Measurements from ENCODE around the gene ATE1. TPM values are rescaled to one million over a fixed set of nuclear protein-coding genes. Genes with fewer than 3 reads are reported as not detected.
"Not testable (repeated sequence)": the region's sequence is repeated elsewhere in the genome, so short reads cannot be mapped to it uniquely, and the experiment has no call there.

Gene ATE1
- total RNA-seq, 1 donor from 2014 or later: 22.6 TPM

DNA sequence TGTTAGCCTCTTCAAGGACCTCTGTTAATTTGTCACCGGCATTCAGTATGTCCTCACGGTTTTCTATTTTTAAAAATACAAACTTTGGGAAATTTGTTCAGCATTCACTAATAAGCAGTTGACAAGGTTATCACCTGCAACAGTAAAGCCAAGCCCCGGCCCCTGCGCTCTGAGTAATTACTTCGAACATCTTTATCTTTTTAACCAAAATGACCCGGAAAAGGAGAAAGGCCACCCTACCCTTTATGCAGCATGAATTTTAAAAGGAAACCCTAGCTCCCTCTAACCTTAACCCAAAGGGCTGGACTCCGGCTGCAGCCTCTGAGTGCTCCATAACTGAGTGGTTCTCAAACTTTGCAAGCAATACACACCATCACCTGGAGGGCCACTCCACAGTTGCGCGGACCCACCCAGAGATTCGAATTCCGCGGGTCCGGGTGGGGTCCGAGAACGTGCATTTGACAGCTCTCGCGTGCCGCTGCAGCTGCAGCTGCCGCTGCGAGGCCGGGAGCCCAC lies 46.2 kb upstream of the ATE1 start:
- H3K27ac Mint-ChIP-seq (ENCODE audit: unreplicated experiment): no peak overlapping the region
- Histone ChIP-seq H3K27me3 (ENCODE audit: insufficient read depth, low read length) (no peaks in the 10 kb centered on the region), H3K36me3 (ENCODE audit: insufficient read depth, low read length) (peaks cover 3% of the 10 kb centered on the region), H3K9ac (ENCODE audit: low read length) (peak overlapping the region; percentile 92), H3K27ac (ENCODE audit: low read depth, low read length) (no peak overlapping the region), H3K4me2 (ENCODE audit: low read length) (peak overlapping the region; percentile 87), H2AFZ (ENCODE audit: low read depth, low read length) (peak overlapping the region; percentile 89), H4K20me1 (ENCODE audit: insufficient read depth, low read length) (peaks cover 10% of the 10 kb centered on the region), H3K4me1 (ENCODE audit: insufficient read depth, low read length) (peaks cover 6% of the 10 kb centered on the region), H3K4me3 (ENCODE audit: insufficient read depth, low read depth, low read length) (peak overlapping the region; percentile 78), H3K79me2 (ENCODE audit: insufficient read depth, low read length) (peaks cover 13% of the 10 kb centered on the region), H3K9me3 (ENCODE audit: insufficient read depth, low read depth, low read length) (no peaks in the 10 kb centered on the region)
- DNase-seq (ENCODE audit: low read depth) (no peak), FAIRE-seq (no peak)
- peaks cover 3% of the 10 kb centered on the region for H3K9me3 Mint-ChIP-seq (ENCODE audit: unreplicated experiment)
- TF ChIP-seq EZH2 (IDR thresholded peaks at IDR 0.05; ENCODE audit: insufficient read depth, low read length): no peak
- TF ChIP-seq, protein P1, sequence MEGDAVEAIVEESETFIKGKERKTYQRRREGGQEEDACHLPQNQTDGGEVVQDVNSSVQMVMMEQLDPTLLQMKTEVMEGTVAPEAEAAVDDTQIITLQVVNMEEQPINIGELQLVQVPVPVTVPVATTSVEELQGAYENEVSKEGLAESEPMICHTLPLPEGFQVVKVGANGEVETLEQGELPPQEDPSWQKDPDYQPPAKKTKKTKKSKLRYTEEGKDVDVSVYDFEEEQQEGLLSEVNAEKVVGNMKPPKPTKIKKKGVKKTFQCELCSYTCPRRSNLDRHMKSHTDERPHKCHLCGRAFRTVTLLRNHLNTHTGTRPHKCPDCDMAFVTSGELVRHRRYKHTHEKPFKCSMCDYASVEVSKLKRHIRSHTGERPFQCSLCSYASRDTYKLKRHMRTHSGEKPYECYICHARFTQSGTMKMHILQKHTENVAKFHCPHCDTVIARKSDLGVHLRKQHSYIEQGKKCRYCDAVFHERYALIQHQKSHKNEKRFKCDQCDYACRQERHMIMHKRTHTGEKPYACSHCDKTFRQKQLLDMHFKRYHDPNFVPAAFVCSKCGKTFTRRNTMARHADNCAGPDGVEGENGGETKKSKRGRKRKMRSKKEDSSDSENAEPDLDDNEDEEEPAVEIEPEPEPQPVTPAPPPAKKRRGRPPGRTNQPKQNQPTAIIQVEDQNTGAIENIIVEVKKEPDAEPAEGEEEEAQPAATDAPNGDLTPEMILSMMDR (IDR thresholded peaks at IDR 0.05; ENCODE audit: insufficient read depth, low read depth, low read length): no peak
- peak overlapping the region; percentile 82 for H3K4me3 Mint-ChIP-seq (ENCODE audit: unreplicated experiment)
- no peaks in the 10 kb centered on the region for H3K36me3 Mint-ChIP-seq (ENCODE audit: low read depth, unreplicated experiment)
- no peaks in the 10 kb centered on the region for H3K27me3 Mint-ChIP-seq (ENCODE audit: low read depth, unreplicated experiment)
- no peaks in the 10 kb centered on the region for H3K4me1 Mint-ChIP-seq (ENCODE audit: low read depth, unreplicated experiment)

DNA sequence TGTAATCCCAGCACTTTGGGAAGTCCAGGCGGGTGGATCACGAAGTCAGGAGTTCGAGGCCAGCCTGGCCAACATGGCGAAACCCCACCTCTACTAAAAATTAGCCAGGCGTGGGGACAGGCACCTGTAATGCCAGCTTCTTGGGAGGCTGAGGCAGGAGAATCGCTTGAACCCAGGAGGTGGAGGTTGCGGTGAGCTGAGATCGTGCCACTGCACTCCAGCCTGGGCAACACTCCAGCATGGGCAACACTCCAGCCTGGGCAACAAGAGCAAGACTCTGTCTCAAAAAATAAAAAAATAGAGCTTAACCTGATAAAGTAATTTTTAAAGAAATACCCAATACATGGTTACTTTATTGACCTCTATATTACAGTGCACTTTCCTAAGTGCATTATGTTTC lies 41.3 kb upstream of the ATE1 start:
- H3K36me3 Mint-ChIP-seq (ENCODE audit: low read depth, unreplicated experiment); H3K27ac ChIP-seq (ENCODE audit: low read depth, low read length); H3K9ac ChIP-seq (ENCODE audit: low read length); FAIRE-seq; H3K27me3 ChIP-seq (ENCODE audit: insufficient read depth, low read length); H3K4me2 ChIP-seq (ENCODE audit: low read length); DNase-seq (ENCODE audit: low read depth); H3K4me3 Mint-ChIP-seq (ENCODE audit: unreplicated experiment); H2AFZ ChIP-seq (ENCODE audit: low read depth, low read length); H4K20me1 ChIP-seq (ENCODE audit: insufficient read depth, low read length); H3K4me3 ChIP-seq (ENCODE audit: insufficient read depth, low read depth, low read length); H3K4me1 ChIP-seq (ENCODE audit: insufficient read depth, low read length); H3K9me3 Mint-ChIP-seq (ENCODE audit: unreplicated experiment); H3K4me1 Mint-ChIP-seq (ENCODE audit: low read depth, unreplicated experiment); H3K27me3 Mint-ChIP-seq (ENCODE audit: low read depth, unreplicated experiment); H3K27ac Mint-ChIP-seq (ENCODE audit: unreplicated experiment); H3K9me3 ChIP-seq (ENCODE audit: insufficient read depth, low read depth, low read length): not testable (repeated sequence)
- H3K36me3 ChIP-seq (ENCODE audit: insufficient read depth, low read length): peaks cover 22% of the 10 kb centered on the region
- H3K79me2 ChIP-seq (ENCODE audit: insufficient read depth, low read length): peaks cover 10% of the 10 kb centered on the region

DNA sequence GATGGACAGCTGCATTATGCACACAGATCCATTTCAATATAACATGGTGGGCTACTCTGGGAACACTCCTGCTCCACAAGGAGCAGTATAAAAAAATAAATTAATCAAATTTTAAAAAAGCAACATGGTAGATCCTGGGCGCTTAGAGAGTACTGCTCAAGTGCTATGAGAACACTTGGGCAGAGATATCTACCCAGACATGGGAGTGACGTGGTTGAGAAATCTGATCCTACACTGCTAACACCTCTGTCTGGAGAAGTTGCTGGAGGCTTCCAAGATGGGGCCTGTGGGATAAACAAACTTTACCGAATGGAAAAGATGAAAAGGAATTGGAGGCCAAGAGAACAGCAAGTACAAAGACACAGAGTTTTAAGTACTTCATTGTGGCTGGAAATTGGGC lies 38.2 kb upstream of the ATE1 start:
- Histone ChIP-seq H3K4me1 (ENCODE audit: insufficient read depth, low read length) (no peaks in the 10 kb centered on the region), H3K36me3 (ENCODE audit: insufficient read depth, low read length) (peaks cover 22% of the 10 kb centered on the region), H2AFZ (ENCODE audit: low read depth, low read length) (no peak overlapping the region), H3K4me2 (ENCODE audit: low read length) (no peak overlapping the region), H3K9me3 (ENCODE audit: insufficient read depth, low read depth, low read length) (no peaks in the 10 kb centered on the region), H4K20me1 (ENCODE audit: insufficient read depth, low read length) (no peaks in the 10 kb centered on the region), H3K79me2 (ENCODE audit: insufficient read depth, low read length) (no peaks in the 10 kb centered on the region), H3K4me3 (ENCODE audit: insufficient read depth, low read depth, low read length) (no peak overlapping the region), H3K27me3 (ENCODE audit: insufficient read depth, low read length) (no peaks in the 10 kb centered on the region), H3K9ac (ENCODE audit: low read length) (no peak overlapping the region), H3K27ac (ENCODE audit: low read depth, low read length) (no peak overlapping the region)
- Mint-ChIP-seq H3K36me3 (ENCODE audit: low read depth, unreplicated experiment) (no peaks in the 10 kb centered on the region), H3K4me3 (ENCODE audit: unreplicated experiment) (no peak overlapping the region), H3K27me3 (ENCODE audit: low read depth, unreplicated experiment) (no peaks in the 10 kb centered on the region), H3K9me3 (ENCODE audit: unreplicated experiment) (no peaks in the 10 kb centered on the region), H3K27ac (ENCODE audit: unreplicated experiment) (no peak overlapping the region), H3K4me1 (ENCODE audit: low read depth, unreplicated experiment) (no peaks in the 10 kb centered on the region)
- DNase-seq (ENCODE audit: low read depth) (no peak), FAIRE-seq (no peak)
- no peak for TF ChIP-seq EZH2 (IDR thresholded peaks at IDR 0.05; ENCODE audit: insufficient read depth, low read length)
- TF ChIP-seq, protein P1 (IDR thresholded peaks at IDR 0.05; ENCODE audit: insufficient read depth, low read depth, low read length): no peak
